SK-N-SH (cell line): Measurements from ENCODE around the gene RPH3AL. TPM values are rescaled to one million over a fixed set of nuclear protein-coding genes. Genes with fewer than 3 reads are reported as not detected.

Experiments
- CTCF ChIA-PET: fragments of 300-600, 350-600 bp; formaldehyde crosslinking; extraction: SDS; loops from one replicate; lab custom pipeline; 2021; lab: Yijun Ruan, JAX
- POLR2A ChIA-PET: fragments of 350-600 bp; sonication (Branson Sonifier 250); formaldehyde crosslinking; extraction: SDS; loops from one replicate; lab custom pipeline; 2020; ENCODE audit warnings: antibody characterized with exemption, inconsistent platforms; lab: Yijun Ruan, JAX
- DNase-seq: peaks from one replicate; pipeline ENCODE4 v3.0.0; 2012
- H2AFZ ChIP-seq: fragments of 200-600 bp; sonication (generic); 2 replicates; pipeline ENCODE4 v1.8.1; 2016; ENCODE audit warnings: antibody characterized with exemption, mild to moderate bottlenecking, low read depth
- H3F3A ChIP-seq: fragments of 200-600 bp; sonication (generic); replicated peaks from 2 replicates; pipeline ENCODE3; 2016; ENCODE audit warnings: antibody characterized with exemption, mild to moderate bottlenecking; ENCODE audit not compliant: insufficient read depth
- H3K27ac ChIP-seq, 2 experiments: fragments of 200-500 bp in 1 of 2; fragments of 200-600 bp in 1 of 2; sonication (Bioruptor generic) in 1 of 2; sonication (generic), shearing (Covaris generic) in 1 of 2; 2 replicates each; pipeline versions ENCODE4 v1.5.1 to v1.6.1; 2014 to 2016; ENCODE audit warnings: low read depth in 2 of 2, inconsistent platforms in 1 of 2, low read length in 1 of 2, mild to moderate bottlenecking in 1 of 2, mixed read lengths in 1 of 2
- H3K27me3 ChIP-seq: fragments of 200-600 bp; sonication (generic), shearing (Covaris generic); 2 replicates; pipeline ENCODE4 v1.6.1; 2016; ENCODE audit warnings: mixed run types; ENCODE audit not compliant: insufficient read depth
- H3K36me3 ChIP-seq, 2 experiments: fragments of 200-500 bp in 1 of 2; fragments of 200-600 bp in 1 of 2; sonication (Bioruptor generic) in 1 of 2; sonication (generic) in 1 of 2; replicated peaks in 1 of 2; 2 replicates each; pipeline versions ENCODE3 to v1.5.1; 2014 to 2016; ENCODE audit warnings: low read length in 1 of 2, mild to moderate bottlenecking in 1 of 2; ENCODE audit not compliant: insufficient read depth in 2 of 2, control insufficient read depth in 1 of 2
- H3K4me1 ChIP-seq, 2 experiments: fragments of 200-500 bp in 1 of 2; fragments of 200-600 bp in 1 of 2; sonication (Bioruptor generic) in 1 of 2; sonication (generic), shearing (Covaris generic) in 1 of 2; 2 replicates each; pipeline versions ENCODE4 v1.5.1 to v1.6.1; 2014 to 2016; ENCODE audit warnings: low read depth in 1 of 2, low read length in 1 of 2, mixed run types in 1 of 2; ENCODE audit not compliant: insufficient read depth in 2 of 2, control insufficient read depth in 1 of 2
- H3K4me2 ChIP-seq: fragments of 200-600 bp; sonication (generic), shearing (Covaris generic); 2 replicates; pipeline ENCODE4 v1.6.1; 2017; ENCODE audit warnings: mixed run types
- H3K4me3 ChIP-seq, 2 experiments: fragments of 200-500 bp in 1 of 2; fragments of 200-600 bp in 1 of 2; sonication (Bioruptor generic) in 1 of 2; sonication (generic), shearing (Covaris generic) in 1 of 2; 2 replicates each; pipeline versions ENCODE4 v1.5.1 to v1.8.1; 2014 to 2016; ENCODE audit warnings: low read depth in 2 of 2, inconsistent platforms in 1 of 2, low read length in 1 of 2, mild to moderate bottlenecking in 1 of 2, mixed read lengths in 1 of 2, moderate library complexity in 1 of 2
- H3K79me2 ChIP-seq: fragments of 200-600 bp; sonication (generic); 2 replicates; pipeline ENCODE4 v1.8.1; 2017; ENCODE audit warnings: mild to moderate bottlenecking; ENCODE audit not compliant: insufficient read depth
- H3K9ac ChIP-seq: fragments of 200-600 bp; sonication (generic); 2 replicates; pipeline ENCODE4 v1.6.1; 2017; ENCODE audit warnings: mixed run types
- H3K9me2 ChIP-seq: fragments of 200-600 bp; sonication (generic); 2 replicates; pipeline ENCODE4 v1.6.1; 2017; ENCODE audit warnings: mixed run types
- H3K9me3 ChIP-seq: fragments of 200-600 bp; sonication (generic); 2 replicates; pipeline ENCODE4 v1.6.1; 2017; ENCODE audit warnings: mixed run types, mild to moderate bottlenecking, moderate library complexity
- H4K20me1 ChIP-seq: fragments of 200-600 bp; sonication (generic); 2 replicates; pipeline ENCODE4 v1.6.1; 2017; ENCODE audit warnings: mild to moderate bottlenecking, mixed run types; ENCODE audit not compliant: insufficient read depth
- CHD2 ChIP-seq: fragments of 150-350 bp; IDR thresholded peaks from 2 replicates; pipeline ENCODE4 v1.6.1; 2018; ENCODE audit warnings: low read length; ENCODE audit not compliant: partially characterized antibody
- ELF1 ChIP-seq: IDR thresholded peaks from 2 replicates; pipeline ENCODE4 v1.4.0; 2012
- FOXJ3 ChIP-seq: sonication (generic); formaldehyde crosslinking; IDR thresholded peaks from 2 replicates; pipeline ENCODE4 v1.5.1; 2020; ENCODE audit warnings: mild to moderate bottlenecking, missing genetic modification reagents
- IRF3 ChIP-seq: fragments of 150-350 bp; IDR thresholded peaks from 2 replicates; pipeline ENCODE4 v1.6.1; 2016; ENCODE audit warnings: mild to moderate bottlenecking, low read depth, low read length
- MAX ChIP-seq: IDR thresholded peaks from 2 replicates; pipeline ENCODE4 v1.4.0; 2012; ENCODE audit warnings: low read depth
- NFIC ChIP-seq: IDR thresholded peaks from 2 replicates; pipeline ENCODE4 v1.4.0; 2012; ENCODE audit warnings: borderline replicate concordance
- POLR2AphosphoS5 ChIP-seq: IDR thresholded peaks from 2 replicates; pipeline ENCODE4 v1.6.1; 2012; ENCODE audit warnings: low read depth, low read length
- SIN3A ChIP-seq: IDR thresholded peaks from 2 replicates; pipeline ENCODE4 v1.6.1; 2012; ENCODE audit warnings: low read depth, mild to moderate bottlenecking, low read length, moderate library complexity, borderline replicate concordance
- SMC3 ChIP-seq: IDR thresholded peaks from 2 replicates; pipeline ENCODE4 v1.6.1; 2012; ENCODE audit warnings: low read depth, low read length, improper control_type of control experiment
- TAF1 ChIP-seq: IDR thresholded peaks from 2 replicates; pipeline ENCODE4 v1.6.1; 2012; ENCODE audit warnings: low read depth, mild to moderate bottlenecking, low read length, moderate library complexity, borderline replicate concordance
- TCF12 ChIP-seq: IDR thresholded peaks from 2 replicates; pipeline ENCODE4 v1.4.0; 2012
- USF1 ChIP-seq: IDR thresholded peaks from 2 replicates; pipeline ENCODE4 v1.4.0; 2012; ENCODE audit warnings: low read depth, borderline replicate concordance
- WGBS: methylation state at CpG from one replicate; pipeline ENCODE4 v1.1.6; 2017; ENCODE audit warnings: low lambda C conversion rate; 5-methylcytosine and 5-hydroxymethylcytosine counted together
- polyA plus RNA-seq, 3 experiments: library from polyadenylated mRNA; depleted of rRNA; stranded (reverse); fragments of >200 nt; gene quantifications; 2 replicates each; pipeline ENCODE4 v1.2.3, GENCODE V29; 2012

Gene RPH3AL
- polyA plus RNA-seq, 1 of the 3 experiments (the other 2 are of a cell fraction) = 2.9 TPM

- H3K27me3 ChIP-seq = no peaks in the 10 kb centered on the region
- H3K79me2 ChIP-seq = no peaks in the 10 kb centered on the region
- H3K4me3 ChIP-seq = no peak overlapping the region
- H2AFZ ChIP-seq = no peak overlapping the region
- no peaks in the 10 kb centered on the region for H4K20me1 ChIP-seq
- POLR2A ChIA-PET = no interaction called here
- no peaks in the 10 kb centered on the region for H3K9me2 ChIP-seq
- no peak for DNase-seq
- no peaks in the 10 kb centered on the region for H3K9me3 ChIP-seq
- WGBS = 70% methylated on average over 11 of the region's 11 CpGs
- CTCF ChIA-PET = interaction anchor here (1.0 to 1.4 kb wide), 2 partner anchors 20 to 82 kb away, joined by 3 read pairs; no protein-coding TSS in a partner anchor
- no peaks in the 10 kb centered on the region for H3K4me1 ChIP-seq
- H3K9ac ChIP-seq = no peak overlapping the region
- no peak overlapping the region for H3K4me2 ChIP-seq
- H3K27ac ChIP-seq = no peak overlapping the region
- TF ChIP-seq CHD2 (no peak), POLR2AphosphoS5 (no peak), FOXJ3 (no peak), SIN3A (no peak), TAF1 (no peak)
- no peaks in the 10 kb centered on the region for H3F3A ChIP-seq
- H3K36me3 ChIP-seq = no peaks in the 10 kb centered on the region
Observed at GRCh38 chr17:391850-392249, 39.2 kb upstream of the RPH3AL start.

GRCh38 chr17:390025-390424 is 37.4 kb upstream of the RPH3AL start:
- Histone ChIP-seq H3K27me3 (no peaks in the 10 kb centered on the region), H2AFZ (no peak overlapping the region), H4K20me1 (no peaks in the 10 kb centered on the region), H3K4me2 (no peak overlapping the region), H3K4me1 (peaks cover 0 to 4% of the 10 kb centered on the region in 2 experiments; a peak in 1 of 4 replicates), H3K9me2 (no peaks in the 10 kb centered on the region), H3K9me3 (no peaks in the 10 kb centered on the region), H3K27ac (no peak overlapping the region), H3K79me2 (no peaks in the 10 kb centered on the region), H3K36me3 (no peaks in the 10 kb centered on the region)
- POLR2A ChIA-PET = no interaction called here
- DNase-seq = no peak
- 82% methylated on average over 12 of the region's 12 CpGs for WGBS
- TF ChIP-seq NFIC (no peak), MAX (no peak), USF1 (no peak), TAF1 (no peak), POLR2AphosphoS5 (no peak), SIN3A (no peak), ELF1 (no peak), TCF12 (no peak), SMC3 (no peak)
- TF ChIP-seq, all 33 proteins: peak for 0
- H3K9ac ChIP-seq = no peak overlapping the region
- H3F3A ChIP-seq = no peaks in the 10 kb centered on the region
- CTCF ChIA-PET = no interaction called here
- no peak overlapping the region for H3K4me3 ChIP-seq

DNA sequence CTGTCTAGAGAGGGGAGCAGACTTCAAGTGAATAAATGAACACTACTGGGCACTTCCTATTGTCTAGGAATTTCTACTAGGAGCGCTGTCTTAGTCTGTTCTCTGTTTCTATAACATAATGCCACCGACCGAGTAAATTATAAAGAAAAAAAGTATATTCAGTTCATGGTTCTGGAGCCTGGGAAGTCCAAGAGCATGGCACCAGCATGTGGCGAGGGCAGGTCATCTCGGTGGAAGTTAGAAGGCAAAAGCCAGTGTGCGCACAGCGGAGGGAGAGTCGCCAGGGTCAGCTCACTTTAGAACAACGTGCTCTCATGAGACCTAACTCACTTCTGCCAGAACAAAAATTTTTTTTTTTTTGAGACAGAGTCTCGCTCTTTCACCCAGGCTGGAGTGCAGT is 35.5 kb upstream of the RPH3AL start:
- H4K20me1 ChIP-seq = no peaks in the 10 kb centered on the region
- 86% methylated on average over 10 of the region's 10 CpGs for WGBS
- no peaks in the 10 kb centered on the region for H3K27me3 ChIP-seq
- no peaks in the 10 kb centered on the region for H3F3A ChIP-seq
- H3K79me2 ChIP-seq = no peaks in the 10 kb centered on the region
- H3K4me2 ChIP-seq = no peak overlapping the region
- no peak overlapping the region for H2AFZ ChIP-seq
- H3K9me3 ChIP-seq = no peaks in the 10 kb centered on the region
- peaks cover under 1 to 12% of the 10 kb centered on the region in 2 experiments; a peak in 2 of 4 replicates for H3K4me1 ChIP-seq
- no peak for DNase-seq
- H3K9me2 ChIP-seq = no peaks in the 10 kb centered on the region
- no peak overlapping the region for H3K9ac ChIP-seq
- TF ChIP-seq IRF3 (no peak), POLR2AphosphoS5 (no peak)
- no peaks in the 10 kb centered on the region for H3K36me3 ChIP-seq
- CTCF ChIA-PET = interaction anchor here (1.5 to 3.0 kb wide), 2 partner anchors 79 to 224 kb away, joined by 8 to 33 read pairs; no protein-coding TSS in a partner anchor
- no peak overlapping the region for H3K27ac ChIP-seq
- POLR2A ChIA-PET = no interaction called here
- H3K4me3 ChIP-seq = no peak overlapping the region
